HG03442 (cell line): ENCODE data around the gene PSMG3.
"Not testable (repeated sequence)": the region's sequence is repeated elsewhere in the genome, so short reads cannot be mapped to it uniquely, and the experiment has no call there.

Experiments used
- ATAC-seq: cut with Tn5 transposase; IDR thresholded peaks from one replicate; pipeline ENCODE4 v1.9.1; 2021; ENCODE audit warnings: mild to moderate bottlenecking, moderate library complexity; ENCODE audit not compliant: unreplicated experiment

Gene PSMG3

DNA sequence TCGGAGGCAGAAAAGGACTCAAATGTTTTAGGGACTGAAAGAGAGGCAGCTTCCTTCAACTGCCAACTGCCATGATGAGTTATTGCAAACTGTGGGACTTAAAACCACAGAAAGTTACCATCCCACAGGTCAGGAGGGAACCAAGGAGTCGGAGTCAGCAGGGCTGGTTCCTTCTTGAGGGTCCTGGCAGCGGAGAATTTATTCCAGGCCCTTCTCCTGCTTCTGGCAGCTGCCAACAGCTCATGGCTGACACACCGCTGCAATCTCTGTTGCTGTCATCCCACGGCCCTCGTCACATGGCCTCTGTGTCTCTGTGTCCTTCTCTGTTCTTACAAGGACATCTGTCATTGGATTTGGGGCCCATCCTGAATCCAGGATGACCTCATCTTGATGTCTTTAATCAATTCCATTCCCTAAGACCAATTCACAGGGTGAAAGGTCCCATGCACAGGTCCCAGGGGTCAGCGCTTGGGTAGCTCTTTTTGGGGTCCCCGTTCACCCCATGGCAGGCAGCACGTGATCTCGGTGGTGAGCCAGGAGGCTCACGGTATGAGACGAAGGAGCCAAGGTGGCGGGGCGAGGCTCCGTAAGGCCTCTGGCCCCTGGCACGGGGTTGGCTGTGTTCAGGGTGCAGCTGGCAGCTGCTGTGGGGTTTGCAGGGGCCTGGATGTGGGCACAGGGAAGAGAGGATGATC is 27.4 kb upstream of the PSMG3 start:
- no peak for ATAC-seq

DNA sequence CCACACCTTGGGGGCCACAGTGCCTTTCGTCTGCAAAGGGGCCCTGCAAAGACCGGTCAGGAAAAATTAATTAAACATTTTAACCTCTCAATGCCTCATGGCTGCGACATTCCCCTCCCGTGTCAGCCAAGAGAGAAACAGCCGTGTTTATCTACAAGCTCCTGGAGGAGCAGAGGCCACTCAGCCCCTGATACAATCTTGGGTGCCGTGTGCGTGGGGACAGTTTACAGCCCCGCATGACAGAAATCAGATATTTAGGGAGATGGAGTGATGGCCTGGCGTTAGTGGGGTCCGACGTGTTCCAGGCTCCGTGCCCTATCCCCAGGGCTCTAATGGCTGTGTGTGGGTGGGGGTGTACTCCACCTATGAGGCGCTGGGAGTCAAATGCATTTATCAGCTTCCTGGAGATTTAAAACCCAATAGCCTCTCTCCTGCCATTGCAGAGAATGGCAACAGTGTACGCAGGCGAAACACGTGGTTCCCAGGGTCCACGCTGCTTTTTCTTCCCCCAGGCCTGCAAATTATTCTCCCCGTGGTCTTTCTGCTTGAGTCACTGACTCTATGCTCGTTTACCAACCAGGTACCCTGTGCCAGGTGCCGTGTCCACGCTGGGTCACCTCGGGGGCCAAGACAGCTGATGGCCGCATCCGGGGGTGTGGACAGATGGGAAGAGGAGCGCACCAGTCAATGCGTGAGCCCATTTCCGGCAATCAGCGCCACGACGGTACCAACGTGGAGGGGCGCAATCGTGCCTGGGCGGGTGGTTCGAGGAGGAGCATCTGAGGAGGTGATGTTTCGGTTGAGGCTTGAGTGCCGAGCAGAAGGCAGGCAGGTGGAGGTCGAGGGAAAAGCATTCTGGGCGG is 26.6 kb upstream of the PSMG3 start:
- ATAC-seq, result no peak

DNA sequence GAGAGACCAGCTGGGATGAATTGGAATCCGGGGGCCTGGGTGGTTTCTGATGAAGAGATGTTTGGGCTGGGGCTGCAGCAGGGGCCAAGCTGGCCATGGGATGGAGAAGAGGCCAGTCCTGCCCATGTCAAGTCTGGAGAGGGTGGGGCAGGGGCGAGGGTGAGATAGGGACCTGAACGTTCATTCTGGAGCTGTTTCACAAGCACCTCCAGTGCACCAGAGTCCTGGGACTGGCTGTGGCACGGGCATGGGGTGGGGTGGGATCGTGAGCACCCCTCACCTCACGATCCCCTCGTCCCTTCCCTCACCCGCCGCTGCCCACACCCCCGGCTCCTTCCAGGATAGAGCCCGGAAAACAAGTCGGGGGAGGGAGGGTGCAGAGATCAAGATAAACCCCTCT is 25.8 kb upstream of the PSMG3 start:
- ATAC-seq, result no peak

DNA sequence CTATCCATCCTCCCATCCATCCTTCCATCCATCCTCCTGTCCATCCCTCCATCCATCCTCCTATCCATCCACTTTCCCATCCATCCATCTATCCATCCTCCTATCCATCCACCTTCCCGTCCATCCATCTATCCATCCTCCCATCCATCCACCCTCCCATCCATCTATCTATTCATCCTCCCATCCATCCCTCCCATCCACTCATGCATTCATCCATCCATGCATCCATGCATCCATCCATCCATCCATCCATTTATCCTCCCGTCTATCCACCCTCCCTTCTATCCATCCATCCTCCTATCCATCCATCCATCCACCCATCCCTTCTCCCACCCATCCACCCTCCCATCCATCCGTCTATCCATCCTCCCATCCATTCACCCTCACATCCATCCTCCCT is 25.2 kb upstream of the PSMG3 start:
- ATAC-seq, result no peak

DNA sequence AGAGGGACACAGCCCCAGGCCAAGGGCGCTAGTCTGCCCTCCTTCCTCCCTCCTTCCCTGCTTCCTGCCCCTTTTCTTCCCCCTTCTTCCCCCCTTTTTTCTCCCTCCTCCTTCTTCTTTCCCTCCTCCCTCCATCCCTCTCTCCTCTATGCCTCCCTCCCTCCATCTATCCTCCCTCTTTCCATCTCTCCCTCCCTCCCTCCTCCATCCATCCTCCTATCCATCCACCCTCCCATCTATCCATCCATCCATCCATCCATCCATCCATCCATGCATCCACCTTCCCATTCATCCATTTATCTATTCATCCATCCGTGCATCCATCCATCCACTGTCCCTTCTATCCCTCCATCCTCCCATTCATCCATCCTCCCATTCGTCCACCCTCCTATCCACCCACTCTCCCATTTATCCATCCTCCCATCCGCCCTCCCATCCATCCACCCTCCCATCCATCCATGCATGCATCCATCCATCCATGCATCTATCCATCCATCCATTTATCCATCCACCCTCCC is 24.1 kb upstream of the PSMG3 start:
- no peak for ATAC-seq

DNA sequence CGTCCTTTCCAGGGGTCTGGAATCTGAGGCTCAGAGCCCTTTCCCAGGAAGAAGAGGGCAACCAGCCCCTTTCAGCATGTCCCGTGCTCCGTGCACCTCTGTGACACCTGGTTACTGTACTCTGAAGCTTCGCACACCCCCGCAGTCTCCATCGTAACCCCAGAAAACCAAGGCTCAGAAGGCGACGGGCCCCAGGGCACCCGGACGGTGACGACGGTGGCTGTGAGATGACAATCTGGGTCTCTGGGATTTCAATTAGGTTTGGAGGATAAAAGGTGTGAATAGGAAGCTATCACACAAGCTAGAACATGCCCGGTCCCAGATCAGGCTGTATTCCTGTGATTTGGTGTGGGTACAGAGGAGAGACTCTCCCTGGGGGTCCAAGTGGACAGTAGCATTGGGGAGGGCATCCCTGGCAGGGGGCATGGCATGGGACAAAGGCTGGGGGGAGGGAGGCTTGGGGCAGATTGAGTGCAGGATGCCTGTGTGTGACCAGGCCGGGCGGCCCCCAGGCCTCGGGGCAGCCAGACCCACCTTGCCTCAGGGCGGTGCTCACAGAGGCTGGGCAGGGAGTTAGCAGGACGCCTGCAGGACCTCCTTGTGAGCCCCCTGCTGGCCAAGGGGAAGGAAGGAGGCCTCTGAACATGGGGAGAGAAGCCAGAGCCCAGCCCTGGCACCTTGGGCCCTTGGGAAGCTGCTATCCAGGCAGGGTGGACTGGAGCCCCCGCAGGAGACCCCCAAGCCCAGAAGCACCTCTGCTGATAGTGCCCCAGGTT is 23.4 kb upstream of the PSMG3 start:
- ATAC-seq, result no peak

DNA sequence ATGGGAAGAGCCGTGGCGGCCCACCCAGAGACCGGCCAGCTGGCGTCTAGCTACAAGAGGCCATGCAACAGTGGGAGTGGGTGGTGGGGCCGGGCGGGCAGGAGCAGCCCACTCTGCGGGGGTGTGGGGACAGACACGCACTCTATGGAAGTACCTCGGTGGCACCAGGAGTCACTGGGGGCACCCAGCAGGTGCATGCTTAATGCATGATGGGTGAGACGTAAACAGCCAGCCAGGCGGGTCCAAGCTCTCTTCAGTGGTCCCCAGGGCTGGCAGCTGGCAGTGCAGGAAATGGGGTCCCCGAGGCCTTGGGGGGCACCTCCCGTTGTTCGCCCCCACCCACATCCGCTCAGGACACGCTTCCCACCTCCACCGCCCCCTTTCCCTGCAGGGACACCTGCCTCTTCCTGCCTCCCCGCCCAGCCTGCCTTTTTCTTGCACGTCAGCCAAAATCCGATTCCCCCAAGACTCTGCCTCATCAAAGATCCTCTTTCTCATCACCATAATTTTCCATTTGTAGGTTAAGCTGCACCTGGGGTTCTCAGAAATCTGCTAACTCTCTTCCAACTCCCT is 22.6 kb upstream of the PSMG3 start:
- no peak for ATAC-seq

DNA sequence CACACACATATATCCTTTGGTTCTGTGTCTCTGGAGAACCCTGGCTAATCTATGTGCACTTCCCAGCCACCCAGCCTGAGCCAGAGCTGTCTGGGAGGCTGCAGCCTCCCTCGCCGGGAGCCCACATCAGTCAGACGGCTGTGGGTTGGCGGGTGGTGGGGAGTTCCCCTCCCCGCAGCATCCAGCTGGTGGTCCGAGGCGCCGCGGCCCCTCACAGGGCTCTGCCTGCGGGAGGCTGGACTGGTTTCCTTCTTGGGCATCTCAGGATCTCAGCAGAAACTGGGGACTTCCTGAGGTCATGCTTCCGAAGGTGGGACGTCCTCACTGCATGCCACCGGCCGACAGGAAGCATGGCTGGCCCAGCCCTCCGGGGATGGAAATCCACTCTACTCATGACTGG is 22.0 kb upstream of the PSMG3 start:
- ATAC-seq, result no peak

DNA sequence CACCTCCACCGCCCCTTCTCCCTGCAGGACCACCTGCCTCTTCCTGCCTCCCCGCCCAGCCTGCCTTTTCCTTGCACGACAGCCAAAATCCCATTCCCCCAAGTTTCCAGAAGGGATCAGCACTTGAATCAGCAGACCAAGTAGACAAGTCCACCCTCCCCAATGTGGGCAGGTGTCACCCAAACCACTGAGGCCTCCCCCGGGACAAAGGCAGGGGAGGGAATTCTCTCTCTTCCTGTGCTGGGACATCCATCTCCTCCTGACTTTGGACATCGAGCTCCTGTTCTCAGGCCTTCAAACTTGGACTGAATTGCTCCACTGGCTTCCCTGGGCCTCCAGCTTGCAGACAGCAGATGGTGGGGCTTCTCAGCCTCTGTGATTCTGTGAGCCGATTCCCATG is 21.6 kb upstream of the PSMG3 start:
- no peak for ATAC-seq

DNA sequence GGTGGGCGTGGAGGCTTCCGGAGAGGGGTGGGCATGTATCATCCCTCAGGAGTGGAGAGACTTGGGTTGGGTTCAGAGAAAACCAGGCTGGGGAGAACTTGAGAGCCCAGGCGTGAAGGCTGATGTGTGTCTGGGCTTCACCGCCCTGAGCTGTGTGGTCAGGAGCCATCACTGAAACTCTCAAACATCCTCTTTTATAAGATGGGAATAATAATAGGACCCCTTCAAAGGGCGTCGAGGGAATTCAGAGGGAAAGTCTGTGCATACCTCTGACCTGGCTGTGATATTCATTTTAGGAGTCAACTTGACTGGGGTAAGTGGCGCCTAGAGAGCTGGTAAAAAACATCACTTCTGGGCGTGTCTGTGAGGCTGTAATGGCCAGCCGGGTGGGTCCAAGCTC is 21.1 kb upstream of the PSMG3 start:
- ATAC-seq, result no peak

DNA sequence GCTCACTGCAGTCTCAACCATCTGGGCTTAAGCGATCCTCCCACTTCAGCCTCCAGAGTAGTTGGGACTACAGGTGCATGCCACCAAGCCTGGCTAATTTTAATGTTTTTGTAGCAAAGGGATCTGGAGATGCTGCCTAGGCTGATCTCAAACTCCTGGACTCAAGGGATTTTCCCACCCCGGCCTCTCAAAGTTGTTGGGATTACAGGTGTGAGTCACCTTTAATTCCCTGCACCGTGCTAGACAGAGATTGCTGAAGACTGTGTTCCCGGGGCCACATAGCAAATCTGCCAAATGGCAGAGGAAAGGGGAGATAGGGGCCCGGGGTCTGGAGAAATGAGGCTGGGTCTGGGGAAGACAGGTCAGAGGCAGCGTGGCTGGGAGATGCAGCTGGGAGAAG is 20.6 kb upstream of the PSMG3 start:
- no peak for ATAC-seq

DNA sequence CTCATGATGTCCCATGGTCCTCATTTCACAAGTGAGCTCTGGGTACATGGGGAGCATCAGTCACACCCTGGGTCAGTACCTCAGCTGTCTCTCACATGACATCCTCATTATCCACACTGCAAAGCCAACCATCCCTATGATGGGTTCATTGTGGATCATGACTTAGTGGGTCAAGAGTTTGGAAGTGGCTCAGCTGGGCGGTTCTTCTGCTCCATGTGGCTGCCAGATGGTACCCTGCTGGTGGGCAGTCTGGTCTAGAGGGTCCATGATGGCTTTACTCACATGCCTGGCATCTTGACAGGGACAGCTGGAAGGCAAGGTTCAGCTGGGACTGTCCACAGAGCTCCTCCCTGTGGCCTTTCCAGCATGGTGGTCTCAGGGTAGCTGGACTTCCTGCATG is 19.1 kb upstream of the PSMG3 start:
- ATAC-seq, result no peak

DNA sequence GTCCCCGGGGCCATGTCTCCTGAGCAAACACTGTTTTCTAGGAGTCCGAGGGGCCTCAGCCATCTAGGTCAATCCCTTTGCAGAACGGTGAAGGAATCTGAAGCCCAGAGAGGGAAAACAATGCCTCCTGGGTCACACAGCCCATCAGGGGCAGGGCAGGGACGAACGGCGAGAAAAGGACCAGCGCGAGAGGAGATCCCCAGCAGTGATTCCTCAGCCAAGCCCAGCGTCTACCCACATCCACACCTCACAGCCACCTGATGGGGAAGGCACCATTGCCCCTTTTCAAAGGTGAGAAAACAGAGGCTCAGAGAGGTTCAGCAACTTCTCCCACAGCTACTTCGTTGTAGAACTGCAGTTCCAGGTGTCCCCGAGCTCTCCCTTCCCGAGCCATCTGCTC is 17.9 kb upstream of the PSMG3 start:
- ATAC-seq, result no peak

DNA sequence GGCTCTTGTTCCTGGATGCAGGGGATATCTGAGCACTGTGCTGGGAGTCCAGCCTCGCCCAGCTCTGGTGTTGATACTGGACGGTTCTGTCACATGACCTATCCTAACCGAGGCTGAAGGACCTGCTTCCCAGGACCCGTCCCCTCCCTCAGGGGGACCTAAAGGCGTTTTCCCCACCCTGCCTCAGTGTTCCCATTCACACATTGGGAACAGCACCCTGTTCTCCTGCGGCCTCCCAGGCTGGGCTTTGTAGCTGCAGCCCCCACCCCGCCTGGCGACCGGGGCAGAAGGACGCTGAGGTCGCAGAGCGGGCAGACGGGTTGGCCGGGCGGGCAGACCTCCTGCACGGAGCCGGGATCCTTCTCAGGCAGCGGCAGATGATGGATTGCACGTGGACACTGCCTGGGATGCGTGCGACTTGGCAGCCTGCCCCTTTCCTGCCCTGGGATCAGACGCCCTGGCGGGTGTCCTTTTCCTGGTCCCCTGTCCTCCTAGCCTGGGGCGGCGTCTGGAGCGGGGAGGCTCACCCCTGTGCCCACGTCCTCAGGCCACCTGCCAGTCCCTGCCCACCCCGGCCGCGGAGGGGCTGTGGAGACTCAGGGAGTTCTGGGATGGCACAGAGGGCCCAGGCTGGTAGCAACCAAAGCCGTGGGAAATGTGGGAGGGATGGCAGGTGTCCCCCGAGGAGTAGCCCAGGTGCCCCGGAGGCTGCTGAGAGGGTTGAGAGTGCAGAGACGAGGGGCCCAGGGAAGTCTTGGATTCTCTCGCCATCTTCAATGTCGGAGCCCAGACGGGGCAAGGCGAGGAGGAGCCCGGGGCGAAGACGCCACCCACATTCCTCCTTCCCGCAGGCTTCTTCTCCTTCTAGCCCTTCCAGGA is 17.2 kb upstream of the PSMG3 start:
- ATAC-seq, result no peak

DNA sequence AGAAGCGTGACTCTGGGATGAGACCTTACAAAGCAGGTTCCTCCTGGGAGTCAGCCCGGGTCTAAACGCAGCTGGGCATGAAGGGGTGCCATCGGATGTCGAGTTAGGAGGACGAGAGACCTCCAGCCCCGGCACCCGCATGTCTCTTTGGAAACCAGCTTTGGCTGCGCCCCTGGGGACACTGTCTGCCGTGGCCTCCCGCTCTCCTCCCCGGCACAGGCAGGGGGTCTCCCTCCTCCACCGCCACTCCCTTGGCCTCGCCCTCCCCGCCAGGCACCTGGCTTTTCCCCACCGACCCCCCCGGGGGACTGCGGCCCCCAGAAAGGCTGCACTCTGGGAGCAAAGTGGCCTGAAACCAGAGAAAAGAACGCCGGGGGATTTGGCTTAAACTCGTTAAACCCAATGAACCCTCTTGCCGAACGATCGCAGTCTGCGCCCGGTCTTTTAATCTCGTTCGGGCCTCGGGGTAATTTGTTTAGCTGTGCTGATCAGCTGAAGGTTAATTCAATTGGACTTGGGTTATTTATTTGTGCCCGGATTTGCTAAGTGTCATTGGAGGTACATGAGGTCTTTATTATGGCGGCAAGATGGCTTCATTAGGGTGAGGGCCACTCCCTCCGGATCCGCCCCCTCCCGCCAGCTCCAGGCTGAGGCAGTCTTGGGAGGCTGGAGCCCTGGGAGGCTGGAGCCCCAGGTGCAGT is 16.4 kb upstream of the PSMG3 start:
- ATAC-seq, result no peak

DNA sequence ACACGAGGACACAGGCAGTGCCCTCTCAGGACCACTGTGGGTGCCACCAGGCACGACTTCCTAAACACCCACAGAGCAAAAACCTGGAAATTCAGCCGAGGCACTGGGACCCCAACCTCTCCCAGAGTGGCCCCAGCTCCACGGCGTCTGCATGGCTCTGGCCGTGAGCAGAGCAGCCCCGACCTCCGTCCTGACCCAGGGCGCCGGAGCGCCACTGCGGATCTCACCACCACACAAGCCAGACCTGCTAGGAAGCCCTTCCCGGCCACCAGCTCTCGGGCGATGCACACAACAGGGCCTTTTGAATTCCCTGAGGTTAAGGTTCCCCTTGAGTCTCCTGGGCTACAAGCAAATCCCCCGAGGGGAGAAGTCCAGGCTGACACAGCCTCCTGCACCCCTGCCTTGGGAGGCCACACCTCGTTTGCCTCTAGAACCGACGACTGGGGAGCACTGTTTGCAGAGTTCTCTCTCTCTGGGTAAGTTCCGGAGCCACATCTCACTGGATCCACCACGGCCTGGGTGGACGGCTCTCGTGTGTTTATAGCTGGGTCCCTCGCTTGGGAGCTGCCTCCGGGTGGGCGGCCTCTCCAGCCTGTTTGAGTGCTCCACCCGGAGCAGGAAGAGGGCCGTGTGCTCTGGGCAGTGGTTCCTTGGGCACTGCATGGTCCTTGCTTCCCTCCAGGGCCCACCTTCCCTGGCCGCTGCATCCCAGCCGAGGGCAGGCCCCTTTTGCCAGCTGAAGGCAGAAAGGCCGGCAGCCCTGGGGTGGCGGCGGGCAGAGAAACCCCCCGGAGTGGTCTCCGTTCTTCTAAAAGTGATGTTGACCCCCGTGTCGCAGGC is 15.5 kb upstream of the PSMG3 start:
- no peak for ATAC-seq

DNA sequence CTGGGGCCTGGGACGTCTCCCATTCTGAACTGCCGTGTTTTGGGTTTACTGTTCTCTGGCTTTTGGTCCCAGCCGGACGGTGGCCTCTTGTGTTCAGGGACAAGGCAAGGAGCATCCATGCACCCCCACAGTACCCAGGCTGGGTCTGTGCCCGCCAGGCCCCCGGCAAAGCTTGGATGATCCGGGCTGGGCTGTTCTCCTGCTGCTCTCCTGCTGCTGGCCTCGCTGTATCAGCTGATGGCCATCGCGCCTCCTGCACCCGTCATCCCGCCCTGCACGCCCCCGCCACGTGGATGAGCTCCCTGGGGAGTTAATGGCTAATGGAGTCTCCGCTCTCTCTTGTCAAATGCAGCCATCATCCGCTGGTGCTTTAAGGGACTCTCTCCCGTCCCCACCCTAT is 14.9 kb upstream of the PSMG3 start:
- ATAC-seq, result no peak

DNA sequence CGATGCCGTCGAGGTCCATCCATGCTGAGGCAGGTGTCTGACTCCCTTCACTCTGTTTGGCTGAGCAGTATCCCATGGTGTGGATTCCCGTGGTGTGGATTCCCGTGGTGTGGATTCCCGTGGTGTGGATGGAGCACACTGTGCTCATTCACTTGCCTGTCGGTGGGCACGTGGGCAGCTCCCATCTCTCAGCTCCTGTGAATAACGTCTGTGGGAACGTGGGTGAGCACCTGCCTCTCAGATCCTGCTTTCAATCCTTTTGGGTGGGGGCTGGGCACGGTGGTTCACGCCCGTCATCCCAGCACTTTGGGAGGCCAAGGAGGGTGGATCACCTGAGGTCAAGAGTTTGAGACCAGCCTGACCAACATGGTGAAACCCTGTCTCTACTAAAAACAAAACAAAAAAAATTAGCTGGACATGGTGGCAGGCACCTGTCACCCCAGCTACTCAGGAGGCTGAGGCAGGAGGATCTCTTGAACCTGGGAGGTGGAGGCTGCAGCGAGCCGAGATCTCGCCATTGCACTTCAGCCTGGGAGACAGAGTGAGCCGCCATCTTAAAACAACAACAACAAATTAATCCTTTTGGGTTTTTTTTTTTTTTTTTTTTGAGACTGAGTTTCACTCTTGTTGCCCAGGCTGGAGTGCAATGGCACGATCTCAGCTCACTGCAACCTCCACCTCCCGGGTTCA is 13.6 kb upstream of the PSMG3 start:
- not testable (repeated sequence) for ATAC-seq
